Measurements from ENCODE around the gene TEX26.

TEX26 gene

DNA sequence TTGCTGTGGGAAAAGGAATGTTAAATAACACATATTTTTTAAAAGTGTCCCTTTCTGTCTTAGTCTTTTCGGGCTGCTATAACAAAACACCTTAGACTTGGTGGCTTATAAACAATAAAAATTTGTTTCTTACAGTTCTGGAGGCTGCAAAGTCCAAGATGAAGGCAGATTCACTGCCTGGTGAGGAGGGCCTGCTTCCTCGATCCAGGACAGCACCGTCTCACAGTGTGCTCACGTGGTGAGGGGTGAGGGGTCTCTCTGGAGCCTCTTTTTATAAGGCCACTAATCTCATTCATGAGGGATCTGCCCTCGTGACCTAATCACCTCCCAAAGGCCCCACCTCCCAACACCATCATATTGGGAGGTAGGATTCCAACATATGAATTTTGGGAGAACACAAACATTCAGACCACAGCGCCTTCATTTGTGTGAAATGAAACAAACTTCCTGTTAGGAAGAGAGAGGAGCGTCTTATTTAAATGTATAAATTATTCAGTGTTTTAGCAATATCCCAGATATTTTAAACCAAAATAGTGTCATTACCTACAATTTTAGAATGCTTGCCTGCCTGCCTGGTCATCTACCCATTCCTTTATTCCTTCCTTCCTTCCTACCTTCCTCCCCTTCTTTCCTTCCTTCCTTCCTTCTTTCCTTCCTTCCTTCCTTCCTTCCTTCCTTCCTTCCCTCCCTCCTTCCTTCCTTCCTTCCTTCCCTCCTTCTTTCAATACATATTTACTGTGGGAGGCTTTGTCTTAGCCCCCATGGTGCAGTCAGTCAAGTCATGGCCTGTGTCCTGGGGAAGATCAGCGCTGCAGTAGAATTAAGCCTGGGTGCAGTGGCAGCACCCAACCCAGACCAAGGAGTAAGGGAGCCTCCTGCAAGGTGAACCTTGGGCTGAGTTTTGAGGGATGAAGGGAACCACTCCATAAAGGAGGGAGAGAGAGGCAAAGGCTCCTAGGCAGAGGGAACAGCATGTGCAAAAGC is 84.2 kb downstream of the TEX26 start:
- no peak for DNase-seq

DNA sequence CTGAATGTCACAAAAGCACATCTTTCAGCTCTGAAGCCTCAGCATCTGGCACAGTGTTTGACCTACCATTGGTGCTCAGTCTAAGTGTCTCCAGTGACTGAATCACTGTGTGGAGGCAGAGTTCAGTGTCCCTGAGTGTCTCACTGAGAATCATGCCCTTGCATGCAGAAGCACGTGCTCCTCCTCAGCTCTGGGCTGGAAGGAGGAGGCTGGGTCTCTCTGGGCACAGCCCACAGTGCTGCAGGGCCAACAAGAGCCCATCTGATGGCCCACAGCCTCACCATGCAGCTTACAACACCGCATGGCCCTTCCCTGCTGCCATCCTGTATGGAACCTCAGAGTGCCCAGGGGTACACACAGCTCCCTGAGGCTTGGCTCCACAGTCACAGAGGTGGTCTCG is 86.1 kb downstream of the TEX26 start:
- DNase-seq: no peak

DNA sequence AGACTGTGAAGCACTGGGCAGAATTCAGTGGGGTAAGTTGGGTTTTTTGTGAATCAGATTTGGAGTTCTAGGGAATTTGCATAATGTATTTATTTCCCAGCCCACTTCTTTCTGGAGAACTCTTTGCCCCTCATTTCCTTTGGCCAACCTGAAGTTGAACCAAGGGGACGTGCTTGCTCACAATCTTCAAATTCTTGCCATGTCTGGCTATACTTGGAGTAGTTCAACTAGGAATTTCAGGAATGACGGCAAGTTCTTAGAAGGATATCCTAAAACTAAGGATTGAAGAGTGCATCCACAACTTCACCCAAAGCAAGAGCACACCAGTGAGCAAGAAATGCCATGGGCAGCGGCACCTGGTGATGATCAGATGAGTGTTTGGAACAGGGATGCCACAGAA is 88.5 kb downstream of the TEX26 start:
- DNase-seq: no peak

DNA sequence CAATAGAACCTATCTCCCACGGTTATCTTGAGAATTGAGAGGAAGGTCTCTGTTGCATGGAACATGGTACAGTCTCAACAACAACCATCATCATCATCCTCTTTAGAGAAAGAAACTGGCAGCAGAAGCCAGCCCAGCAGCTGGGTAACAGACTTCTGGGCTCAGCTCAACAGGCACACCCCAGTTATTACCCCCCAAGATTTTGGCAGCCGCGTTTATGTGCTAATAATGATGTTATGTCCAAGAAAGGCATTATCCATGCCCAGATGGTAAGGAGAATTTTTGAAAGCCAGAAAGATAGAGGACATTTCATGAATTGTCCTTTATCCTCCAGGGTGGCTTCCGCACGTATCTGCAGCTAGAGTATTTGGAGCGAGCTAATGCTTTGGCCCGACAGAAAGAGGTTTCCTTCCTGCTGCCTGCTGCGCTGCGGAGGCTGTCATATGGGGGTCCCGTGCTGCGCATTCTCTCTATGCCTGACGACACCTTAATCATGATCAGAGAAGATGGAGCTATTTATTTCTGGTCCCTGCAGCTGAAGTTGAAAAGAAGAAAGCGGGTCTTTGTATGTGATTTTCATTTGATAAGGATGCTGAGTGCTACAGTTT is 89.9 kb downstream of the TEX26 start:
- no peak for DNase-seq

DNA sequence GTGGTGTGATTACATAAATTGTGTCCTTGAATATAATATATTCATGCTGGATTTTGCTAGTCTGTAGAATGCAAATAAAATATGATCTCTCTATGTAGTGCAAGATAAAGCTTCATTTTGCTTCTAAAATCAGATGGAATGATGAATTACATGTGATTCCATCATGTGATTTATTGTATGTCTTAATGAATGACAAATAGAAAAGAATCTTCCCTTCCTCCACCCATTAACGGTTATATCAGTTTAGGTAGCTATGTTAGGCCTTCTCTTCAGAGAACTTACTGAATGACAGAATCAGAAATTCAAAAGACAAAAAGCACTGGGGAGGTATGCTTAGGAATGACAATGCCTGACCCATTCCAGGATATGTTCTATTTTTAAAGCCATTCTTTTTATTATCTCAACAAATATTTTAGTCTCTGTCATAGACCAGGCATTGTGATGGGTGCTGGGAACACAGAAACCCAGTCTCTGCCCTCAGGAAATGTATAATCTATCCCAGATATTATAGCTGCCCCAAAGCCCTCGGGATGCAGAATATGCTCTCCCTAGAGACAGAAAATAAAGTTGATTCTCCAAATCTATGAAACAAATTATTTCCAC is 90.6 kb downstream of the TEX26 start:
- no peak for DNase-seq

All from CD4-positive, alpha-beta T cell treated with Interleukin-4 for 4 hours (primary cell).